Hepatocyte (in vitro differentiated cells): Measurements from ENCODE around the gene MAP3K5. TPM values are rescaled to one million over a fixed set of nuclear protein-coding genes. Genes with fewer than 3 reads are reported as not detected.
"Not testable (repeated sequence)": the region's sequence is repeated elsewhere in the genome, so short reads cannot be mapped to it uniquely, and the experiment has no call there.

Experiments used
- DNase-seq: peaks from one replicate; pipeline ENCODE4 v3.0.0-alpha.2; 2016; ENCODE audit warnings: low spot score
- H2AFZ ChIP-seq: fragments of 200-600 bp; sonication (generic); 2 replicates; pipeline ENCODE4 v1.6.0; 2016; ENCODE audit warnings: antibody characterized with exemption, mild to moderate bottlenecking
- H3K27ac ChIP-seq: fragments of 200-600 bp; sonication (generic); 2 replicates; pipeline ENCODE4 v1.5.1; 2016; ENCODE audit warnings: mild to moderate bottlenecking
- H3K27me3 ChIP-seq: fragments of 200-600 bp; sonication (generic); 2 replicates; pipeline ENCODE4 v1.6.1; 2016
- H3K36me3 ChIP-seq: fragments of 200-600 bp; sonication (generic); replicated peaks from 2 replicates; pipeline ENCODE4 v1.5.1; 2016; ENCODE audit warnings: low read depth; ENCODE audit not compliant: insufficient read depth
- H3K4me1 ChIP-seq: fragments of 200-600 bp; sonication (generic); 2 replicates; pipeline ENCODE4 v1.5.1; 2016; ENCODE audit warnings: mild to moderate bottlenecking, moderate library complexity; ENCODE audit not compliant: insufficient read depth
- H3K4me2 ChIP-seq: fragments of 200-600 bp; sonication (generic); 2 replicates; pipeline ENCODE4 v1.6.0; 2016
- H3K4me3 ChIP-seq: fragments of 200-600 bp; sonication (generic); 2 replicates; pipeline ENCODE4 v1.5.1; 2016; ENCODE audit warnings: mild to moderate bottlenecking
- H3K79me2 ChIP-seq: fragments of 200-600 bp; sonication (generic); 2 replicates; pipeline ENCODE4 v1.6.0; 2017; ENCODE audit warnings: mild to moderate bottlenecking
- H3K9me2 ChIP-seq: fragments of 200-600 bp; sonication (generic); replicated peaks from 2 replicates; pipeline ENCODE4 v1.6.0; 2017; ENCODE audit warnings: mild to moderate bottlenecking; ENCODE audit not compliant: insufficient read depth
- H3K9me3 ChIP-seq: fragments of 200-600 bp; sonication (generic); 2 replicates; pipeline ENCODE4 v1.5.1; 2016; ENCODE audit warnings: low read depth, mild to moderate bottlenecking
- H4K20me1 ChIP-seq: fragments of 200-600 bp; sonication (generic); 2 replicates; pipeline ENCODE4 v1.6.0; 2016; ENCODE audit warnings: mild to moderate bottlenecking; ENCODE audit not compliant: insufficient read depth, poor library complexity, severe bottlenecking
- CTCF ChIP-seq: fragments of 200-600 bp; sonication (generic); IDR thresholded peaks from 2 replicates; pipeline ENCODE4 v1.5.1; 2016; ENCODE audit warnings: antibody characterized with exemption, mild to moderate bottlenecking; ENCODE audit not compliant: poor library complexity
- EZH2 ChIP-seq: fragments of 200-600 bp; sonication (generic); IDR thresholded peaks from 2 replicates; pipeline ENCODE4 v1.6.1; 2016; ENCODE audit warnings: antibody characterized with exemption, mild to moderate bottlenecking, borderline replicate concordance
- EZH2phosphoT487 ChIP-seq: fragments of 200-600 bp; sonication (generic); IDR thresholded peaks from one replicate; pipeline ENCODE4 v1.6.1; 2018; ENCODE audit warnings: antibody characterized with exemption, mild to moderate bottlenecking, low read depth, moderate library complexity; ENCODE audit not compliant: unreplicated experiment, severe bottlenecking
- WGBS: methylation state at CpG from one replicate; pipeline ENCODE4 v1.1.6; 2016; ENCODE audit warnings: low lambda C conversion rate; ENCODE audit errors: missing lambda C conversion rate; 5-methylcytosine and 5-hydroxymethylcytosine counted together
- polyA plus RNA-seq: library from polyadenylated mRNA; unstranded; fragments of >200 nt; fragmentation: Nextera tagmentation; extraction: Ambion mirVana; gene quantifications from 2 replicates; pipeline ENCODE4 v1.2.1, GENCODE V29; 2016
- total RNA-seq: library from RNA; depleted of rRNA; stranded (reverse); fragments of >200 nt; gene quantifications from 2 replicates; pipeline ENCODE4 v1.2.3, GENCODE V29; 2014

Gene MAP3K5
- total and polyA plus RNA-seq, 2 experiments from 2014 or later = 2.2 to 5.9 TPM

GRCh38 chr6:136792095-136792409 lies 225 bp downstream of the MAP3K5 start:
- DNase-seq = no peak
- peaks cover 6% of the 10 kb centered on the region for H3K4me1 ChIP-seq
- no peaks in the 10 kb centered on the region for H4K20me1 ChIP-seq
- H2AFZ ChIP-seq = peak overlapping the region; percentile 82
- peak overlapping the region; percentile 93 for H3K4me2 ChIP-seq
- TF ChIP-seq EZH2 (no peak), CTCF (no peak), EZH2phosphoT487 (no peak)
- no peaks in the 10 kb centered on the region for H3K36me3 ChIP-seq
- no peak overlapping the region for H3K27ac ChIP-seq
- WGBS = 1% methylated on average over 30 of the region's 46 CpGs
- peaks cover 5% of the 10 kb centered on the region for H3K79me2 ChIP-seq
- no peaks in the 10 kb centered on the region for H3K9me2 ChIP-seq
- H3K4me3 ChIP-seq = peak overlapping the region; percentile 69
- H3K27me3 ChIP-seq = no peaks in the 10 kb centered on the region
- no peaks in the 10 kb centered on the region for H3K9me3 ChIP-seq

- Histone ChIP-seq H3K79me2 (peaks cover 5% of the 10 kb centered on the region), H4K20me1 (no peaks in the 10 kb centered on the region), H3K9me3 (no peaks in the 10 kb centered on the region), H3K27me3 (no peaks in the 10 kb centered on the region), H3K27ac (no peak overlapping the region), H3K4me1 (peaks cover 6% of the 10 kb centered on the region), H3K9me2 (no peaks in the 10 kb centered on the region), H3K4me2 (peak overlapping the region; percentile 93), H3K36me3 (no peaks in the 10 kb centered on the region), H3K4me3 (peak overlapping the region; percentile 69), H2AFZ (peak overlapping the region; percentile 82)
- 3% methylated on average over 62 of the region's 62 CpGs for WGBS
- no peak for TF ChIP-seq EZH2phosphoT487
- TF ChIP-seq CTCF = no peak
- no peak for TF ChIP-seq EZH2
- DNase-seq = peak; percentile 71
Observed at GRCh38 chr6:136791296-136792094, 782 bp downstream of the MAP3K5 start.

- 52% methylated on average over 7 of the region's 7 CpGs for WGBS
Observed at GRCh38 chr6:136790411-136791295, 1.6 kb downstream of the MAP3K5 start.

GRCh38 chr6:136789440-136789839 lies 2.8 kb downstream of the MAP3K5 start:
- H3K9me2 ChIP-seq, H3K27ac ChIP-seq, H4K20me1 ChIP-seq, DNase-seq, H3K4me3 ChIP-seq, H2AFZ ChIP-seq, H3K4me1 ChIP-seq, H3K36me3 ChIP-seq, H3K4me2 ChIP-seq, H3K9me3 ChIP-seq, H3K27me3 ChIP-seq, H3K79me2 ChIP-seq: not testable (repeated sequence)
- WGBS = 95% methylated on average over 3 of the region's 3 CpGs

More at GRCh38 chr6:136790411-136791295, 1.6 kb downstream of the MAP3K5 start:
- no peak for DNase-seq
- H3K36me3 ChIP-seq = no peaks in the 10 kb centered on the region
- H3K9me3 ChIP-seq = no peaks in the 10 kb centered on the region
- no peaks in the 10 kb centered on the region for H3K9me2 ChIP-seq
- no peaks in the 10 kb centered on the region for H4K20me1 ChIP-seq
- peak overlapping the region; percentile 82 for H2AFZ ChIP-seq
- H3K4me2 ChIP-seq = peak overlapping the region; percentile 93
- H3K27ac ChIP-seq = no peak overlapping the region
- H3K27me3 ChIP-seq = no peaks in the 10 kb centered on the region
- no peak for TF ChIP-seq CTCF
- TF ChIP-seq EZH2 = no peak
- TF ChIP-seq EZH2phosphoT487 = no peak
- H3K79me2 ChIP-seq = peaks cover 5% of the 10 kb centered on the region
- peaks cover 6% of the 10 kb centered on the region for H3K4me1 ChIP-seq
- peak overlapping the region; percentile 69 for H3K4me3 ChIP-seq
